ENCODE measurements around the gene FANK1.
"Not testable (repeated sequence)": the region's sequence is repeated elsewhere in the genome, so short reads cannot be mapped to it uniquely, and the experiment has no call there.

GRCh38 chr10:125909491-125909890, 13.1 kb downstream of the FANK1 start:
- TF ChIP-seq CTCF, POLR2A (IDR thresholded peaks at IDR 0.05): not testable (repeated sequence)
